HG02678 (cell line): Measurements from ENCODE around the gene BIN1.

ENCODE experiments used
- ATAC-seq: cut with Tn5 transposase; IDR thresholded peaks from one replicate; pipeline ENCODE4 v1.9.1; 2021; ENCODE audit warnings: mild to moderate bottlenecking, moderate library complexity; ENCODE audit not compliant: unreplicated experiment

BIN1 gene

GRCh38 chr2:127091886-127092285 is 15.1 kb downstream of the BIN1 start:
- ATAC-seq = no peak

- ATAC-seq = no peak
Measured at GRCh38 chr2:127091148-127091547, 15.8 kb downstream of the BIN1 start.

- ATAC-seq = no peak
Measured at GRCh38 chr2:127090281-127091120, 16.5 kb downstream of the BIN1 start.

DNA sequence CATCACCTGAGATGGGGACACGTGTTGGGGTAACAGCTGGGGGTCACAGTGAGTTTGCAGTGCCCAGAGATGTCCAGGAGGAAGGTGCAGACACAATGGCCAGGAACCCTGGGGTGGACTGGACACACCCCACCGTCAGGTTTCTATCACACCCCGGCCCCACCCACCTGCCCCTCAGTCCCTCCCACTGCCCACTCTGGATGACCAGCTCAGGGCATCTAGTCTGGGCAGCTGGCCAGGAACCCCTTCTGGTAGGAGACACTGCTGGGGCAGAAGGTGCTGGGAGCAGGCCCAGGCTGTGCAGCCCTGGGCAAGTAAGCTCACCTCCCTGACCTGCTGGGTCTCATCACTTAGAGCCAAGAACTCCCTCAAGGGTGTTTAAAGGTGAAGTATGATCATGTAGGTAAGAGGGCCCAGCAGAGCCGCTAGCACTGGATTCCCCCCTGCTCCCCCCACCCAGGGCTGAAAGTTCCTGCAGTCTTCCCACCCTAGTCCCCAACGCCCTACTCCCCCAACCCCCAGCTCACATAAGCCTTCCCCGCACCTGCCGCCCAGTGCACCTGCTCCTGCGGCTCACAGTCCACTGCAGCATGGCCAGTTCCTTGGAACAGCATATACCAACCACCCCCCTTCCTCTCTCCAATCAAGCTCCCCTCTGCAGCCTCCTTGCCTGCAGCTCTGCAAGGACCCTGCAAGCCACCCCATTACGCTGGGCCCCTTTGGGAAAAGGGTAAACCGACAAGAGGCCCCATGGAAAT is 17.3 kb downstream of the BIN1 start:
- no peak for ATAC-seq

DNA sequence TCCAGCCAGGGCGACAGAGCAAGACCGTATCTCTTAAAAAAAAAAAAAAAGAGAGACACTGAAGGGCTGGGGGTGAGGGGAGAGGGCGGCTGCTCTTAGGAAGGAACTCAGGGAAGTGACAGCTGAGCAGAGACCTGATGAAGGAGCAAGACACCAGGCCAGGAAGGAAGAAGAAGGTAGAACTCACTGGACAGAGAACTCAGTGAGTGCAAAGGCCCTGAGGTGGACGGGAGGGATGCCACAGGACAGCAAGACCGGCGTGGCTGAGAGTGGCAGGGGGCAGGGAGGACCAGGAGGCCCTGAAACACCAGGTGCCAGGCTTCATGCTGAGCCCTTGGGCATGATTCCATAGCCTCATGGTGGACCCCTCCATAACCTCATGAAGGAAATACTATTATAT is 18.2 kb downstream of the BIN1 start:
- no peak for ATAC-seq

DNA sequence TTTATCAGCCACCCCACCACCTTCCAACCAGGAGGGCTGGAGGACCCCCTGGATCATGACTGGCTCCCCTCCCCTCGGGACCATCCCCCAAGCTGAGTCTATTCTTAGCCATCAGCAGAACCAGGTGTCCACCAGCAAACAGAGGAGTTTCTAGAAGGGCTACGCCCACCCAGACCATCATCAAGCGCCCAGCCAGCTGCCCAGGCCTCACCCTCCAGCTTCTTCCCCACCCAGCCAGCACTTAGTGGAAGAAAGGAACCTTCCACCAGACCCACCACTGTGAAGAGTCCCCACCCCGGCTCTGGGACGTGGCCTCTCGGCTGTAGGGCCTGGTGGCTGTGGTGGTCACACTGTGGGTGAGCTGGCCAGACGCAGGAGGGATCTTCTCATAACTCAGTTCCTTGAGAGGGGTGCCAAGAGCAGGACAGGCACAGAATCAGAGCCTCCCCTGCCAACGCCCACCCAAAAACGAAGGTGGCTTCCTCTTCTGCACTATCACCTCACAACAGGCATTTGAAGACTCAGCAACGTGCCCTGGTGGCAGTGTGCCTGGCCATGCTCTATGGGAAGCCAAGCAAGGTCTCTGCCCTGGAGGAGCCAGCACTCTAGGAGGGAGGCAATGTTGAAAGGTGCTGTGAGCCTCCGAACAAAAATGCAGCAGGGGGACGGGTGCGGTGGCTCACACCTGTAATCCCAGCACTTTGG is 19.0 kb downstream of the BIN1 start:
- no peak for ATAC-seq

- ATAC-seq = peak; percentile 74
Measured at GRCh38 chr2:127086990-127087790, 19.8 kb downstream of the BIN1 start.

DNA sequence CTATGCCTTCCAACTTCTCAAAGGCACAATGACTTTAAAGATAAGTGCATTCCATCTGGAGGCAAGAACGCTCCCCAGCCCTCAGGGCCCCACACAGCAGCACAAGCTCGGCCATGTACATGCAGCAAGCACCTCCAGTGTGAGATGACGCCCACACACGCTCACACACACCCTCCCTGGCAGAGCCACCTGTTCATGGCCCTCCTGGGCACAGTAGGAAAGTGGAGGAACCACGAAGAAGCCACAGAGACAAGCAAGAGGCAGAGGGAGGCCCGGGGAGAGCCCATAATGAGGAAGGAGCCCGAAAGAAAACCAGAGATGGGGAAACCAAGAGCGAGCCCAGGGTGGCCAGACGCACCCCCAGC is 21.7 kb downstream of the BIN1 start:
- peak; percentile 32 for ATAC-seq

DNA sequence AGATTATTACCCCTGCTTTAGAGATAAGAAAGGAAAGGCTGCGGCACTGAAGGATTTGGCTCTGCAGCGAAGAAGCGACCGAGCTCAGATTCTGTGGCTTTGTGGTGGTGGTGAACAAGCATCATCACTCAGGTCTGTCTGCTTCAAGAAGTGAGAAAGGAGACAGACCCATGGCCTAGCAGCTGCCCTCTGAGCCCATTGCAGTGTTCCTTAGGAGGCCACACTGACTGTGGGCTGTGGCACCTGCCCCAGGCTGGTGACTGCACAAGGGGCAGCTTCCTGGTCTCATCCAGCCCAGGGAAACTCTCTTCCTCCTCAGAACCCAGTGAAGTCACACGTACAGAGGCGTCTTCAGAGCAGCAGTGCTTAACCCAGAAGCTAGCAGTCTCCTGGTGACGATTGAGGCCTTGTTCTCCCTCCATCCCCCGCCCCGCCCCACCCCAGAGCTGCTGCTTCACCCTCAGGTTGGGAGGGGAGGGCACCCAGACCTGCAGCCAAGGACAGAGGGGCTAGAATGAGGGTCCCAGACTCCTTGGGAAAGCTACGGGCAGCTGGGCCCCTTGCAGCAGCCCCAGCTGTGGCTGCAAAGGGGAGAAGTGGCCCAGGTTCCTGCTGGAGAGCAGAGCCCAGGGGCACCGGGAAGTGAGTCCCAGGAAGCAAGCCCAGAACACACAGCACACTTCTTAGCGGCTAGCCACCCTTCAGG is 22.2 kb downstream of the BIN1 start:
- ATAC-seq = no peak

- ATAC-seq = no peak
Measured at GRCh38 chr2:127083819-127084503, 23.0 kb downstream of the BIN1 start.

- no peak for ATAC-seq
Measured at GRCh38 chr2:127082974-127083373, 24.0 kb downstream of the BIN1 start.

DNA sequence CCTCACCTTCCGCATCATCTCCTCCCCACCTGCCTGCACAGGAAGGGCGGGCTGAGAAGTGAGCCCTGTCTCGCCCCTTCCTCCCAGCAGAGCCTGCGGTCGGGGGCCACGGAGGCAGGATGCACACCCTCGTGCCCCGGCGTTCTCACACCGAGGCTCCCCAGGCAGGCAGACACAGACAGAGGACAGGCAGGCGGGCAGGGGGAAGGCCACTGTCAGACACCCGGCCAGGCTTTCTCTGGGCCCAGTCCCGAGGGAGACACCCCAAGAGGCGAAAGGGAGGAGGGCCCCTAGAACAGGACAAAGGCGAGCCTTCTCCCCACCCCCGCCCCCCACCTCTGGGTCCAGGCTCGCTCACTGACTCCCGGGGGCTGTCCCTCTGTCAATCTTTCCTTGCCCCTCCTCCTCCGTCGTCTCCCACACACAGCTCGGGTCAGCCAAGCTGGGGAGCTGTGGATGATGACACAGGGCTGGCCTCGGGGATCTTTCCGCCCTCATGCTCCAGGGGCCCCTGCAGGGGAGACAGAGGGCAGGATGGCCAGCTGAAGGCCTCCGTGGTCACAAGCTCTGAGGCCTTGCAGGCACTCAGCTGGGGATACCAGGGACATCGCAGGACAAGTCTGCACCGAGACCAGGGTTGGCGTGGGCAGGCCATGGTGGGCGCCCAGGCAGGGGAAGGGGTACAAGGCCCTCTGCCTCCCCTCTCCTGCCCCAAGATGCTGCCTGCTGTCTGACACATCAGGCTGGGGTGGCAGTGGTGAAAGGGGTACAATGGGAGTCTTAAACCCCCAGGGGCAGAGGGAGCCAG is 24.9 kb downstream of the BIN1 start:
- ATAC-seq = peak; percentile 45

DNA sequence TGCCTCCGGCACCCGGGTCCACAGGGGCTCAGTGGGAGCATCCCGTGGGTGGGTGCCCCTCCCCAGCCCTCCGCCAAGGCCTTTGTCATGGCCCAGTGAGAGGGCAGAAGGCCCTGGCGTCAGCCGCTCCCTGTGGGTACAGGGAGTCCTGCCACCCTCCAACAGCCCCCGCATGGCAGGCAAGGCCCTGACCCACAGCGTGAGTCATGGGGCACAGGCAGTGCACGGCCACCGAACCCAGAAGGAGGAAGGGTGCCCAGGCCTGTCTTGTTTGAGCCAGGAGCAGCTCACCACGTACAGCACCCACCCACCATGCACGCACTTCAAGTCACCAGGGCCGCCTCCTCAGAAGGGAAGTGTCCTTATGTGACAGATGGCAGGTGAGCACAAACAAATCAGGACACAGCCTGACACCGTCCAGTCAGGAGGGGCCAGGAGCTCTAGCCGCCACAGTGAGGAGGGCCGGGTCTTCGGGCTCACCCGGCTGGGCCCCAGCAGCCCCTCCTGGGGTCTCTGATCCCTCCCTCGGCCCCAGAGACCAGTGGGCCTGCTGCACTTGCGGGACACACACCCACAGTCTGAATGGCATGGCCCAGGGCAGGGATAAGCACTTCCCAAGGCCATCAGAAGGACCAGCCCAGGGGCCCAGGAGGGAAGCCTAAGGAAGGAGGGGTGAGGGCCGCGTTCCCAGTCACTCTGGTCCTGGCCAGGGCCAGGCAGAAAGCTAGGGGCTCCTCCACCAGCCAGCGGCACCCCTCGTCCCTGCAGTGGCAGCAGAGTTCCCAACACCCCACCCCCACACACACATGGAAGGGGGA is 25.8 kb downstream of the BIN1 start:
- peak; percentile 34 for ATAC-seq

GRCh38 chr2:127080226-127080937 is 26.6 kb downstream of the BIN1 start:
- peak; percentile 16 for ATAC-seq

- ATAC-seq = no peak
Measured at GRCh38 chr2:127079358-127079920, 27.5 kb downstream of the BIN1 start.

DNA sequence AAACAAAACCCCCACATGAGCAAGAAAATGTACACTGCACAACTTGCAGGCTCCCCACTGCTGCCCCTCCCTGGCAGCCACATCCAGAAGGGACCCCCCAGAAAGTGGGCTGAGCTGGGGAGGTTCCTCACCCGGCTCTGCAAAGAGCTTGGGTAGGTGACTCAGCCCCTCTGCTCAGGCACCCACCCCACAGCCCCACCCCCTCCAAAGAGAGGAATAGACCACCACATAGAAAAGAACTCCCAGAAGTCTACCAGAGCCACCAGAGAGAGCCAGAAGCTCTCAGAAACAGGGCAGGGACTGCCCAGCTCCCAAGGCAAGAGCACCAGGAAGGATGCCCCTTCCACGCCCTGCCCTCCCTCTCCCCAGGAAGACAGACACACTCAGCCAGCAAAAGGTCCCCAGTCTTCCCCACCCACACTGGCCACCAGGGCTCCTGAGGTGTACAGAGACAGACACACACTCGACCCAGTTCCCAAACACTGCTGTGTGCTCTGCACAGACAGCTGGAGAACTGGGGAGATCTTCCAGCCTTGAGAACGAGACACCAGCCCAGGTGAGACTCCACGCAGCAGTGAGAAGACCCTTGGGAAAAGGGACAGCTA is 28.2 kb downstream of the BIN1 start:
- ATAC-seq = no peak

GRCh38 chr2:127078028-127078427 is 28.9 kb downstream of the BIN1 start:
- no peak for ATAC-seq
